UCSD-AML1 (cell line): ENCODE data around the gene C21orf91.

Experiments used
- DNase-seq: peaks from one replicate; lab custom pipeline; 2025; ENCODE audit not compliant: unreplicated experiment; lab: John Stamatoyannopoulos, UW

The C21orf91 gene

GRCh38 chr21:17819114-17819876 lies at the start of gene C21orf91:
C21orf91 (minus strand) TSS chr21:17819356; CDS start chr21:17818318, 1,038 bp downstream.
- DNase-seq = peak; percentile 89

GRCh38 chr21:17866590-17866989 lies 47.4 kb upstream of the C21orf91 start:
- no peak for DNase-seq

- no peak for DNase-seq
Measured at GRCh38 chr21:17859661-17860060, 40.5 kb upstream of the C21orf91 start.

- no peak for DNase-seq
Measured at GRCh38 chr21:17858747-17859146, 39.6 kb upstream of the C21orf91 start.

DNA sequence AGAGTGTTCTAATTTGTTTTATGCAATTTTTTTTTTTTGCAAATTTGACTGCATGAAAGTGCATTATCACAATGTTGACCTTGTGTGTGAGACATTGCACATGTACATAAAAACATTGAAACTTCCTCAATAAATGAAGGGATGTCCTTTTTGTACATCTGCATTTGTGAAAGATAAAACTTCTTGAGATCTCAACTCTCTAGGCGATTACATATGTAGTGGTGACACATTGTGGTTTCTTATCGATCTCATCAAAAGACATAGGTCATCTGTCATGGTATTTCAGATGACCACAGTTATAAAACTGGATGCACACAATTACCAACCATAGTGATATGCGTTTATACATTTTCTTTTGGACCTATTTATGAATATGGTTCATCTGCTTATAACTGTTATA lies 35.6 kb upstream of the C21orf91 start:
- no peak for DNase-seq

GRCh38 chr21:17853393-17854275 lies 34.5 kb upstream of the C21orf91 start:
- DNase-seq = no peak

GRCh38 chr21:17848228-17848627 lies 29.1 kb upstream of the C21orf91 start:
- no peak for DNase-seq

DNA sequence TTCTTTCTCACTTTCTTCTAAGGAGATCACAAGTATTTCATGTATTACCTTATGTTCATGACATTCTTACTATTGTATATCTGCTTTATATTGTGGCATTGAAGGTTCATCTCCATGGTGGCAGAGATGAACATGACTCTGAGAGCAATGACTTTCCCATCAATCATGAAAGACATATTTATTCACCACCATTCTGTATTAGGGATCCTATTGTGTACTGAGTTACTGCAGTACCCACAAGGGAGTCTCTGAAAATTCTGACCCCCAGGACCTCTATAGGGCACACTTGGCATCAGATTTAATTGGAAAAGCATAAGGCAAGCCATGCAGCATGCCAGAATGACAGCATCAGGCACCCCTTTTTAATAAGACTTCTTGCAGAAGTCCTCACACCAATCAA lies 21.9 kb upstream of the C21orf91 start:
- DNase-seq = no peak

- DNase-seq = no peak
Measured at GRCh38 chr21:17834639-17835354, 15.6 kb upstream of the C21orf91 start.

DNA sequence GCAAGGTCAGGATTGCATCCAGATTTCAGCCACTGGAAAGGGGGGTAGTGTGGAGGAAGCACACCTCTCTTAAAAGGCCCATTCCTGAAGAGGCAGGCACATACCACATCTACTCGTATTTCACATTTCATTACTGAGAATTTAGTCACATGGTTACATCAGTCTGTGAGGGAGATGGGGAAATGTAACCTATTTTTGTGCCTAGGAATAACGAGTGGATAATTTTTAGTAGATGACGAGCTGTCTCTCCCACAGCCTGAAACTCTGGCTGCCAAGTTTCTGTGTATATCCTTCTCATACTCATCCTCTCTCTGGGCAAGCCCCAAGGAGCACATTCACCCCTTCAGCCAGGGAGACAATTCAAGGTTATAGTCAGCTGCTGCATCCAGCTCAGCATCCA lies 10.3 kb upstream of the C21orf91 start:
- no peak for DNase-seq

- DNase-seq = no peak
Measured at GRCh38 chr21:17828223-17828622, 9.1 kb upstream of the C21orf91 start.

DNA sequence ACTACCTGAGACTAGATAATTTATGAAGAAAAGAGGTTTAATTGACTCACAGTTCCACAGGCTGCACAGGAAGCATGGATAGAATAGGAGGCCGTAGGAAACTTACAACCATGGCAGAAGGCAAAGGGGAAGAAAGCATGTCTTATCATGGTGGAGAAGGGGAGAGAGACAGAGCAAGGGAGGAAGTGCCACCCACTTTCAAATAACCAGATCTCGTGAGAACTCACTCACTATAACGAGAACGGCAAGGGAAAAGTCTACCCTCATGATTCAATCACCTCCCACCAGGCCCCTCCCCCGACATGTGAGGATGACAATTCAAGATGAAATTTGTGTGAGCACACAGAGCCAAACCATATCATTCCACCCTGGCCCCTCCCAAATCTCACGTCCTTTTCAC lies 4.7 kb upstream of the C21orf91 start:
- DNase-seq = no peak

DNA sequence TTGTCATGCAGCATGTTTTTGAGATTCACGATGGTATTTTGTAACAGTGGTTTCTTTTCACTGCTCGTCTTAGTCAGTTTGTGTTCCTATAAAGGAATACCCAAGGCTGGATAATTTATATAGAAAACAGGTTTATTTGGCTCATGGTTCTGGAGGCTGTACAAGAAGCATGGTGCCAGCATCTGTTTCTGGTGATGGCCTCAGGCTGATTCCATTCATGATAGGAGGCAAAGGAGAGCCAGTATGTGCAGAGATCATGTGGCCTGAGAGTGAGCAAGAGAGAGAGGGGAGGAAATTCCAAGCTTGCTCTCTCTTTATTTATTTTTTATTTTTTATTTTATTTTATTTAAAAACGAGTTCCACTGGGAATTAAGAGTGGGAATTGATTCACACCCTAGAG lies 2.0 kb upstream of the C21orf91 start:
- no peak for DNase-seq

GRCh38 chr21:17819877-17820229 lies 697 bp upstream of the C21orf91 start:
- DNase-seq = no peak

DNA sequence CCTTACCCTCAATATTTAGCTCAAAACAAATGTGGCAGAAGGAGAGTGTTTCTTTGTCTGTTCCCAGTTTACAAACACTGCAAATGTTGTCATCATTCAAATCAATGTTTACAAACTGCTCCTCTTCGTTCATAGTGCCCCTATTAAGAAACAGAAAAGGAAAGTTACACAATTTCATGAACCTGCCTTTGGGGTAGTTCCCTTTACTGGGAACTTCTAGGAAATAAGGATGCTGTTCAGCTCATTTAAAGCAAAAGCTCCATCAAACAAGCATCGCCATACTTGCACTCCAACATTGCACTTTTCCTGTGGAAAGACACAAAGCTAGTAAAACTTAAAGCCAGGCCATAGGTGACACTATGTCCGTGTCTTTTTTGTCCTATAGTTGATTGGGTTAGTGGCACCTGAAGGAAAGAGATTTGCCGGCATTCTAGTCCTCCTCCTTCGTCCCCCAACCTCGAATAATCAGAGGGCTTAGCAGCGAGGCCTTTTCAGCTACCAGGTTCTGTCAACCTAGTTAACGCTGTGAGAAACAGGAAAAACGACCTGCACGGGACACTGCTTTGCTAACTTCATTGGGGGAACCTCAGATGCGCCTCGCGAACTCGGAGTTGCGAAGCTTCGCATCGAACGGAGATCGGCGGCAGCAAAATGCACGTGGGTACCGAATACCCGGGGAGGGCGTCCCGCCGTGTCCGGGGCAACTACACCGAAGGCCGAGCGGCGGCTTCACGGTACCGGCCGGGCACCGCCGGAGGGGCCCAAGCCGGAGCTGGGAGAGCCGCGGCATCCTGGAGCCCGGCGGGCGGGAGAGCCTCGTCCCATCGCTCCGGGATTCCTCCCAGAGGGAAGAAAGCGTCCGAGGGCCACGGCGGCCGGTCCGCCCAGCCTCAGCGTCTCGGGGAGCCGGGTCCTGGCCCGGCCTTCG lies 706 bp downstream of the C21orf91 start:
- peak; percentile 47 for DNase-seq

GRCh38 chr21:17813353-17813752 lies 5.8 kb downstream of the C21orf91 start:
- no peak for DNase-seq

GRCh38 chr21:17805966-17806365 lies 13.2 kb downstream of the C21orf91 start:
- no peak for DNase-seq

- no peak for DNase-seq
Measured at GRCh38 chr21:17803536-17803935, 15.6 kb downstream of the C21orf91 start.

GRCh38 chr21:17802572-17802971 lies 16.6 kb downstream of the C21orf91 start:
- DNase-seq = no peak

DNA sequence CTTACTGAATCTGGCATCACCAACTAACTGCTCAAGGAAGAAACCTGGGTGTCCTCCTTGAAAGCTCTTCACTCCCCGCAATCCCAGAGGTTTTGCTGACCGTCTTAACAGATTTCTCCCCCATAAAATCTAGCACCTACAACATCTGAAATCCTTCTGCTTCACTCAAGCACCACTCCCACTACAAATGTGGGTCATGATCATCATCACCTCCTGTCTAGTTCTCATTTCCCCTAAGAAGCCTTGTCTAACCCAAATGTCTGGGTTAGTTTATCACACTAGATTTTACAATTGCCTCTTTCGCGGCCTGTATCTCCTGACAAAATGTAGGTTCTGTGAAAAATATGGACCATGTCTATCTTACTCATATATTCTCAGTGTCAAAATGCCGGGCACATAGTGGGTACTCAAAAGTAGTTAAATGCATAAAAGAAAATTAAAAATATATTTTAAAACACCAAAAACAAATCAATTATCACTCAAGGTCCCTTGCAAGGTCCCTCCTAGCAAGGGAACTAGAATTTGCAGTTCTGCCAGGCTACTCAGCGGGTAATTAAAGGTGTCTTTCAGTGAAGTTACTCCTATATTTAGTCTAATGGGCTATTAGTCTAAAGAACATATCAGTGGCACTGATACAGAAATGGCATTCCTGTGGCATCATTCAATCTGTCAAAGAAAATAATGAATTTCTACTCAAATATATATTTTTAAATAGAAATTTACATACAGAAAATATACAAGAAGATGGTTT lies 19.6 kb downstream of the C21orf91 start:
- DNase-seq = no peak
